ENCODE measurements around the gene GGACT.

DNA sequence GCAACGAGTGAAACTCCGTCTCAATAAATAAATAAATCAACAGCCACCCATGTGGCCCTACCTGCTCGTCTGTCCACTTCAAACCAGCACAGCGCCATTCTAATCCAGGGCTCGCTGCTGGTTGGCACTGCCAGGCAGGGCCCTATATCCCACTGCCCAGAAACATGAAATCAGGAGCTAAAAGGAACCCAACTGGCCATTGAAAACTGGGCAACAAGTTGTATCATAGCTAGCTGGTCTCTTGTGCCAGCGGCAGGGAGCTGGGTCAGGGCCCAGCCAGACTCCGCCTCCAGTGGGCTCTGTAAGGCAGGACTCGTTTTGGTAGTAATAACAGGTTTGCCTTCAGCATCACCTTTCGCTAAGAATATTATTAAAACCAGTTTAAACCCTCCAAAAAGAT is 39.3 kb downstream of the GGACT start:
- TF ChIP-seq, protein P1, sequence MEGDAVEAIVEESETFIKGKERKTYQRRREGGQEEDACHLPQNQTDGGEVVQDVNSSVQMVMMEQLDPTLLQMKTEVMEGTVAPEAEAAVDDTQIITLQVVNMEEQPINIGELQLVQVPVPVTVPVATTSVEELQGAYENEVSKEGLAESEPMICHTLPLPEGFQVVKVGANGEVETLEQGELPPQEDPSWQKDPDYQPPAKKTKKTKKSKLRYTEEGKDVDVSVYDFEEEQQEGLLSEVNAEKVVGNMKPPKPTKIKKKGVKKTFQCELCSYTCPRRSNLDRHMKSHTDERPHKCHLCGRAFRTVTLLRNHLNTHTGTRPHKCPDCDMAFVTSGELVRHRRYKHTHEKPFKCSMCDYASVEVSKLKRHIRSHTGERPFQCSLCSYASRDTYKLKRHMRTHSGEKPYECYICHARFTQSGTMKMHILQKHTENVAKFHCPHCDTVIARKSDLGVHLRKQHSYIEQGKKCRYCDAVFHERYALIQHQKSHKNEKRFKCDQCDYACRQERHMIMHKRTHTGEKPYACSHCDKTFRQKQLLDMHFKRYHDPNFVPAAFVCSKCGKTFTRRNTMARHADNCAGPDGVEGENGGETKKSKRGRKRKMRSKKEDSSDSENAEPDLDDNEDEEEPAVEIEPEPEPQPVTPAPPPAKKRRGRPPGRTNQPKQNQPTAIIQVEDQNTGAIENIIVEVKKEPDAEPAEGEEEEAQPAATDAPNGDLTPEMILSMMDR (IDR thresholded peaks at IDR 0.05) = no peak
- TF ChIP-seq POLR2A (IDR thresholded peaks at IDR 0.05) = no peak

All from body of pancreas (tissue), 4 donors.